COLO668 (cell line): ENCODE data around the gene PTF1A.

Experiments
- DNase-seq: peaks from one replicate; lab custom pipeline; 2025; ENCODE audit not compliant: unreplicated experiment; lab: John Stamatoyannopoulos, UW

Gene PTF1A

GRCh38 chr10:23191764-23192711, at the start of gene PTF1A:
TSS of gene PTF1A (plus strand) at chr10:23192312. CDS start at chr10:23192531, 219 bp downstream.
- DNase-seq = peak; percentile 60

- DNase-seq = no peak
Measured at GRCh38 chr10:23146258-23146657, 45.9 kb upstream of the PTF1A start.

GRCh38 chr10:23147035-23147434, 45.1 kb upstream of the PTF1A start:
- no peak for DNase-seq

- DNase-seq = no peak
Measured at GRCh38 chr10:23148214-23148613, 43.9 kb upstream of the PTF1A start.

- no peak for DNase-seq
Measured at GRCh38 chr10:23150091-23150490, 42.0 kb upstream of the PTF1A start.

- no peak for DNase-seq
Measured at GRCh38 chr10:23150610-23151009, 41.5 kb upstream of the PTF1A start.

- no peak for DNase-seq
Measured at GRCh38 chr10:23151071-23151470, 41.0 kb upstream of the PTF1A start.

- no peak for DNase-seq
Measured at GRCh38 chr10:23155169-23155568, 36.9 kb upstream of the PTF1A start.

- no peak for DNase-seq
Measured at GRCh38 chr10:23156447-23157150, 35.5 kb upstream of the PTF1A start.

- peak; percentile 6 for DNase-seq
Measured at GRCh38 chr10:23157239-23157681, 34.9 kb upstream of the PTF1A start.

GRCh38 chr10:23157691-23158369, 34.3 kb upstream of the PTF1A start:
- peak; percentile 9 for DNase-seq

- DNase-seq = peak; percentile 43
Measured at GRCh38 chr10:23158370-23158769, 33.7 kb upstream of the PTF1A start.

- DNase-seq = no peak
Measured at GRCh38 chr10:23171232-23171876, 20.8 kb upstream of the PTF1A start.

GRCh38 chr10:23172429-23173213, 19.5 kb upstream of the PTF1A start:
- DNase-seq = no peak

- peak; percentile 69 for DNase-seq
Measured at GRCh38 chr10:23173214-23174073, 18.7 kb upstream of the PTF1A start.

- peak; percentile 32 for DNase-seq
Measured at GRCh38 chr10:23174074-23174976, 17.8 kb upstream of the PTF1A start.

- no peak for DNase-seq
Measured at GRCh38 chr10:23174977-23175512, 17.1 kb upstream of the PTF1A start.

- DNase-seq = no peak
Measured at GRCh38 chr10:23186178-23186577, 5.9 kb upstream of the PTF1A start.
